ENCODE measurements around the gene GNA12.

Gene GNA12

GRCh38 chr7:2800220-2800930, 43.7 kb downstream of the GNA12 start:
- Histone ChIP-seq H2AFZ (ENCODE audit: low read depth, low read length) (no peak overlapping the region), H3K9me3 (ENCODE audit: insufficient read depth, low read length, severe bottlenecking) (no peaks in the 10 kb centered on the region), H3K4me2 (ENCODE audit: insufficient read depth, low read length) (no peak overlapping the region), H3K4me1 (ENCODE audit: insufficient read depth, low read length) (peaks cover 39% of the 10 kb centered on the region), H3K79me2 (ENCODE audit: insufficient read depth, low read length) (peaks cover 54% of the 10 kb centered on the region), H4K20me1 (ENCODE audit: insufficient read depth, low read length) (peaks cover 49% of the 10 kb centered on the region), H3K36me3 (ENCODE audit: insufficient read depth, low read length) (no peaks in the 10 kb centered on the region), H3K9ac (ENCODE audit: low read depth, low read length) (no peak overlapping the region), H3K4me3 (ENCODE audit: low read depth in 1 of 2, low read length in 2 of 2) (no peak overlapping the region), H3K27ac (ENCODE audit: low read length) (no peak overlapping the region), H3K27me3 (ENCODE audit: insufficient read depth, low read length, poor library complexity) (no peaks in the 10 kb centered on the region)
- ATAC-seq (ENCODE audit: insufficient read depth, low read depth) (no peak), DNase-seq (no peak)
- no peak for TF ChIP-seq CTCF (IDR thresholded peaks at IDR 0.05; ENCODE audit: borderline replicate concordance, extremely low read depth, low read length, poor library complexity, severe bottlenecking)
- no peak for TF ChIP-seq EZH2 (IDR thresholded peaks at IDR 0.05; ENCODE audit: borderline replicate concordance, low read depth, low read length, severe bottlenecking)

- Histone ChIP-seq H3K27ac (ENCODE audit: low read length) (no peak overlapping the region), H3K4me3 (ENCODE audit: low read depth in 1 of 2, low read length in 2 of 2) (no peak overlapping the region), H3K27me3 (ENCODE audit: insufficient read depth, low read length, poor library complexity) (no peaks in the 10 kb centered on the region), H3K79me2 (ENCODE audit: insufficient read depth, low read length) (peaks cover 50% of the 10 kb centered on the region), H3K4me1 (ENCODE audit: insufficient read depth, low read length) (peaks cover 39% of the 10 kb centered on the region), H4K20me1 (ENCODE audit: insufficient read depth, low read length) (peaks cover 43% of the 10 kb centered on the region), H3K36me3 (ENCODE audit: insufficient read depth, low read length) (peaks cover 10% of the 10 kb centered on the region; the same call in 1 of the 2 replicates), H3K9me3 (ENCODE audit: insufficient read depth, low read length, severe bottlenecking) (no peaks in the 10 kb centered on the region), H3K4me2 (ENCODE audit: insufficient read depth, low read length) (no peak overlapping the region), H2AFZ (ENCODE audit: low read depth, low read length) (no peak overlapping the region), H3K9ac (ENCODE audit: low read depth, low read length) (no peak overlapping the region)
- DNase-seq (no peak), ATAC-seq (ENCODE audit: insufficient read depth, low read depth) (no peak)
- TF ChIP-seq EZH2 (IDR thresholded peaks at IDR 0.05; ENCODE audit: borderline replicate concordance, low read depth, low read length, severe bottlenecking) (no peak), CTCF (IDR thresholded peaks at IDR 0.05; ENCODE audit: borderline replicate concordance, extremely low read depth, low read length, poor library complexity, severe bottlenecking) (no peak)
Observed at GRCh38 chr7:2799253-2799652, 44.9 kb downstream of the GNA12 start.

GRCh38 chr7:2798669-2799068, 45.4 kb downstream of the GNA12 start:
- H3K36me3 ChIP-seq (ENCODE audit: insufficient read depth, low read length): peaks cover 16% of the 10 kb centered on the region
- H3K9ac ChIP-seq (ENCODE audit: low read depth, low read length): no peak overlapping the region
- no peak overlapping the region for H3K4me2 ChIP-seq (ENCODE audit: insufficient read depth, low read length)
- no peak overlapping the region for H2AFZ ChIP-seq (ENCODE audit: low read depth, low read length)
- peaks cover 39% of the 10 kb centered on the region for H3K4me1 ChIP-seq (ENCODE audit: insufficient read depth, low read length)
- no peak overlapping the region for H3K27ac ChIP-seq (ENCODE audit: low read length)
- TF ChIP-seq CTCF (IDR thresholded peaks at IDR 0.05; ENCODE audit: borderline replicate concordance, extremely low read depth, low read length, poor library complexity, severe bottlenecking) (no peak), EZH2 (IDR thresholded peaks at IDR 0.05; ENCODE audit: borderline replicate concordance, low read depth, low read length, severe bottlenecking) (no peak)
- H3K79me2 ChIP-seq (ENCODE audit: insufficient read depth, low read length): peaks cover 44% of the 10 kb centered on the region
- ATAC-seq (ENCODE audit: insufficient read depth, low read depth) (no peak), DNase-seq (no peak)
- peaks cover 42% of the 10 kb centered on the region for H4K20me1 ChIP-seq (ENCODE audit: insufficient read depth, low read length)
- H3K27me3 ChIP-seq (ENCODE audit: insufficient read depth, low read length, poor library complexity): no peaks in the 10 kb centered on the region
- no peak overlapping the region for H3K4me3 ChIP-seq (ENCODE audit: low read depth in 1 of 2, low read length in 2 of 2)
- H3K9me3 ChIP-seq (ENCODE audit: insufficient read depth, low read length, severe bottlenecking): no peaks in the 10 kb centered on the region

Data from DND-41 (cell line).